HCT116 (cell line): ENCODE results near the gene ALX4. TPM values are rescaled to one million over a fixed set of nuclear protein-coding genes. Genes with fewer than 3 reads are reported as not detected.

Experiments used
- ATAC-seq: fragments of 200-7000 bp; cut with Tn5 transposase; 2 replicates; pipeline ENCODE4 v1.9.1; 2020; ENCODE audit warnings: mild to moderate bottlenecking, moderate library complexity
- BruUV-seq: library from RNA; stranded (reverse); fragments of 400-500 nt; replicated peaks from 2 replicates; lab custom pipeline; 2021; lab: Mats Ljungman, UMichigan
- CTCF ChIA-PET: fragments of 300-600 bp; sonication (Branson Sonifier 250); formaldehyde crosslinking; loops from one replicate; lab custom pipeline; 2021; ENCODE audit warnings: antibody characterized with exemption; lab: Charles Lee
- POLR2A ChIA-PET: fragments of 300-600, 350-600 bp; sonication (Branson Sonifier 250); formaldehyde crosslinking; loops from one replicate; lab custom pipeline; 2021; ENCODE audit warnings: antibody characterized with exemption; lab: Charles Lee
- RAD21 ChIA-PET, 2 experiments: fragments of 300-600 bp; sonication (Branson Sonifier 250); formaldehyde crosslinking; loops; one replicate each; lab custom pipeline; 2023; ENCODE audit warnings: low total read pairs in 2 of 2; ENCODE audit not compliant: uncharacterized antibody in 2 of 2, unreplicated experiment in 2 of 2, low non-redundant PET in 1 of 2; lab: Charles Lee
- DNase-seq: peaks from one replicate; pipeline ENCODE4 v3.0.0-alpha.2; 2010; ENCODE audit warnings: low read depth, low spot score
- H2AFZ ChIP-seq: fragments of 200-600 bp; shearing (Covaris generic), sonication (generic); 2 replicates; pipeline ENCODE4 v1.6.1; 2017; ENCODE audit warnings: low read depth, mixed run types, mixed read lengths, antibody characterized with exemption, low read length; ENCODE audit not compliant: poor library complexity, severe bottlenecking
- H3K27ac ChIP-seq: 2 replicates; pipeline ENCODE4 v1.5.1; 2012; ENCODE audit warnings: low read depth, low read length
- H3K27me3 ChIP-seq: fragments of 200-600 bp; sonication (generic); 2 replicates; pipeline ENCODE4 v1.6.1; 2016; ENCODE audit warnings: mixed run types, low read length, mixed read lengths; ENCODE audit not compliant: insufficient read depth
- H3K36me3 ChIP-seq, 2 experiments: fragments of 200-500 bp in 1 of 2; fragments of 200-600 bp in 1 of 2; sonication (Bioruptor generic) in 1 of 2; sonication (generic) in 1 of 2; 2 replicates each; pipeline versions ENCODE4 v1.5.1 to v1.6.1; 2014 to 2016; ENCODE audit warnings: low read length in 2 of 2, inconsistent platforms in 1 of 2, mixed read lengths in 1 of 2, mixed run types in 1 of 2; ENCODE audit not compliant: insufficient read depth in 2 of 2, control insufficient read depth in 1 of 2
- H3K4me1 ChIP-seq, 2 experiments: fragments of 200-600 bp in 1 of 2; sonication (generic) in 1 of 2; 2 replicates each; pipeline versions ENCODE4 v1.5.1 to v1.6.1; 2012 to 2017; ENCODE audit warnings: low read length in 2 of 2, inconsistent platforms in 1 of 2, mild to moderate bottlenecking in 1 of 2, mixed read lengths in 1 of 2, mixed run types in 1 of 2, moderate library complexity in 1 of 2; ENCODE audit not compliant: insufficient read depth in 2 of 2, control insufficient read depth in 1 of 2
- H3K4me2 ChIP-seq: fragments of 200-600 bp; sonication (generic); 2 replicates; pipeline ENCODE4 v1.6.1; 2017; ENCODE audit warnings: mixed run types, low read length, mixed read lengths
- H3K4me3 ChIP-seq, 2 experiments: fragments of 200-600 bp in 1 of 2; sonication (generic) in 1 of 2; replicated peaks in 1 of 2; 2 replicates each; pipeline ENCODE4 v1.5.1; 2011 to 2016; ENCODE audit warnings: low read length in 2 of 2, control low read depth in 1 of 2, low read depth in 1 of 2, mild to moderate bottlenecking in 1 of 2, mixed read lengths in 1 of 2, mixed run types in 1 of 2
- H3K79me2 ChIP-seq: fragments of 200-600 bp; sonication (generic); 2 replicates; pipeline ENCODE4 v1.6.1; 2017; ENCODE audit warnings: mild to moderate bottlenecking, mixed run types, low read length, moderate library complexity, mixed read lengths; ENCODE audit not compliant: insufficient read depth
- H3K9ac ChIP-seq: fragments of 200-600 bp; sonication (generic); 2 replicates; pipeline ENCODE4 v1.6.1; 2016; ENCODE audit warnings: low read length, mixed read lengths
- H3K9me2 ChIP-seq: fragments of 200-600 bp; sonication (generic), shearing (Covaris generic); 2 replicates; pipeline ENCODE4 v1.6.1; 2017; ENCODE audit warnings: mixed run types, mild to moderate bottlenecking, moderate library complexity; ENCODE audit not compliant: insufficient read depth
- H3K9me3 ChIP-seq, 2 experiments: fragments of 200-500 bp in 1 of 2; fragments of 200-600 bp in 1 of 2; sonication (Bioruptor generic) in 1 of 2; sonication (generic) in 1 of 2; 2 replicates each; pipeline ENCODE4 v1.6.1; 2014 to 2017; ENCODE audit warnings: low read length in 2 of 2, mixed read lengths in 2 of 2, inconsistent platforms in 1 of 2, low read depth in 1 of 2, mild to moderate bottlenecking in 1 of 2, mixed run types in 1 of 2, moderate library complexity in 1 of 2; ENCODE audit not compliant: control insufficient read depth in 1 of 2, insufficient read depth in 1 of 2
- H4K20me1 ChIP-seq: fragments of 200-600 bp; sonication (generic), shearing (Covaris generic); 2 replicates; pipeline ENCODE4 v1.6.1; 2017; ENCODE audit warnings: mixed run types, mild to moderate bottlenecking, moderate library complexity; ENCODE audit not compliant: insufficient read depth
- CBX3 ChIP-seq: IDR thresholded peaks from 2 replicates; pipeline ENCODE4 v1.6.1; 2012; ENCODE audit warnings: low read depth
- CEBPB ChIP-seq: IDR thresholded peaks from 2 replicates; pipeline ENCODE4 v1.6.1; 2012; ENCODE audit warnings: low read depth
- CTCF ChIP-seq, 3 experiments: fragments of 200-600 bp in 1 of 3; sonication (generic) in 1 of 3; IDR thresholded peaks in 2 of 3; conservative IDR thresholded peaks in 1 of 3; 2 replicates each; pipeline ENCODE4 v1.5.1; 2012 to 2017; ENCODE audit warnings: low read depth in 2 of 3, low read length in 2 of 3, antibody characterized with exemption in 1 of 3, borderline replicate concordance in 1 of 3, control low read depth in 1 of 3, mild to moderate bottlenecking in 1 of 3, mixed read lengths in 1 of 3, mixed run types in 1 of 3, moderate library complexity in 1 of 3; ENCODE audit not compliant: insufficient read depth in 1 of 3
- EZH2 ChIP-seq: fragments of 200-600 bp; sonication (generic); IDR thresholded peaks from 2 replicates; pipeline ENCODE4 v1.6.1; 2017; ENCODE audit warnings: antibody characterized with exemption, mixed run types
- EZH2phosphoT487 ChIP-seq: fragments of 200-600 bp; IDR thresholded peaks from 2 replicates; pipeline ENCODE4 v1.6.1; 2018; ENCODE audit warnings: antibody characterized with exemption, borderline replicate concordance
- FOSL1 ChIP-seq: IDR thresholded peaks from 2 replicates; pipeline ENCODE4 v1.6.1; 2012; ENCODE audit warnings: low read depth
- JUND ChIP-seq: IDR thresholded peaks from 2 replicates; pipeline ENCODE4 v1.6.1; 2012
- MAX ChIP-seq: IDR thresholded peaks from 2 replicates; pipeline ENCODE4 v1.6.1; 2012
- POLR2A ChIP-seq: IDR thresholded peaks from 2 replicates; pipeline ENCODE4 v1.7.0; 2011; ENCODE audit warnings: borderline replicate concordance; ENCODE audit not compliant: insufficient read depth, insufficient read length; ENCODE audit errors: extremely low read depth
- SIN3A ChIP-seq: IDR thresholded peaks from 2 replicates; pipeline ENCODE4 v1.6.1; 2012; ENCODE audit warnings: low read depth
- TCF7L2 ChIP-seq: IDR thresholded peaks from 2 replicates; pipeline ENCODE4 v1.7.0; 2011; ENCODE audit warnings: borderline replicate concordance, inconsistent platforms; ENCODE audit not compliant: insufficient read depth, insufficient read length; ENCODE audit errors: extremely low read depth
- YY1 ChIP-seq: IDR thresholded peaks from 2 replicates; pipeline ENCODE4 v1.6.1; 2011; ENCODE audit warnings: low read length, low read depth, moderate library complexity, mild to moderate bottlenecking; ENCODE audit not compliant: insufficient replicate concordance; ENCODE audit errors: extremely low read depth
- ZFX ChIP-seq: fragments of 450-650 bp; IDR thresholded peaks from 2 replicates; pipeline ENCODE4 v1.6.1; 2017
- ZNF274 ChIP-seq: fragments of 200-500 bp; sonication (Bioruptor generic); IDR thresholded peaks from 2 replicates; pipeline ENCODE4 v1.6.1; 2014; ENCODE audit warnings: mild to moderate bottlenecking, low read depth, low read length, inconsistent platforms
- intact Hi-C: fragments of 100-400 bp; cut with micrococcal nuclease; formaldehyde crosslinking; loops from 2 replicates; pipeline ENCODE4 v1.10.0; 2022
- total RNA-seq: library from RNA; stranded (reverse); gene quantifications from one replicate; pipeline ENCODE4 v1.2.1, GENCODE V29; 2021; ENCODE audit not compliant: unreplicated experiment

ALX4 gene
- total RNA-seq, 1 experiment from 2014 or later, result not detected

DNA sequence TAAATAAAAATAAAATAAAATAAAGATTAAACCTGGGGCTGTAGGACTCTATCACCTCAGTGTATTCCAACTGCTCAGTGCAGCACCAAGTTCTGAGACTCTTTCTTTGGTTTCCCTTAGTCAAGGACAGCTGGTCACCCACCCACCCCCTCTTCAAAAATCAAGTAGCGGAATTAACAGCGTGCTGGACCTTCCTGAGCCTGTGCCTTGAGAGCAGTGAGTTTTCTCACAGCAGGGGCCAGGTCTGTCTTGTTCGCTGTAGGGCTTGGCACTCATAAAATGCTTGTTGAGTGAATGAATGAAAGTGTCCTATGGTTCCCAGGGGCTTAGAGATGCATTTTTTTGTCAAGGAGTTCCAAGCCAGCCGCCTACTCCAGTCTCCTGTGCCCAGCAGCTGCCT lies 2.9 kb upstream of the ALX4 start:
- H3K27ac ChIP-seq, result no peak overlapping the region

More for the DNA sequence above, 2.9 kb upstream of the ALX4 start:
- no peak overlapping the region for H2AFZ ChIP-seq
- no peaks in the 10 kb centered on the region for H3K9me2 ChIP-seq
- no peak overlapping the region for H3K9ac ChIP-seq
- POLR2A ChIA-PET, result no interaction called here
- CTCF ChIA-PET, result no interaction called here
- peaks cover 21% of the 10 kb centered on the region; the same call in 1 of the 2 replicates for H3K27me3 ChIP-seq
- intact Hi-C loops, result no loop called here
- no peaks in the 10 kb centered on the region for H3K4me1 ChIP-seq
- RAD21 ChIA-PET, result no interaction called here
- ATAC-seq (no peak), DNase-seq (no peak)
- H3K9me3 ChIP-seq, result no peaks in the 10 kb centered on the region
- H3K4me2 ChIP-seq, result no peak overlapping the region
- H3K4me3 ChIP-seq, result no peak overlapping the region
- TF ChIP-seq CTCF (IDR thresholded peaks at IDR 0.05 in 2 of 3, conservative IDR thresholded peaks at IDR 0.05 in 1 of 3; ENCODE audit: borderline replicate concordance in 1 of 3, insufficient read depth in 1 of 3, low read depth in 2 of 3, low read length in 2 of 3) (no peak), ZNF274 (no peak), FOSL1 (no peak), EZH2 (no peak), ZFX (no peak), JUND (no peak), EZH2phosphoT487 (no peak), YY1 (no peak), MAX (no peak), TCF7L2 (no peak), POLR2A (no peak), CEBPB (no peak), CBX3 (no peak), SIN3A (no peak)
- no peaks in the 10 kb centered on the region for H3K36me3 ChIP-seq
- no TSS peak for BruUV-seq
- H4K20me1 ChIP-seq, result no peaks in the 10 kb centered on the region
- H3K79me2 ChIP-seq, result no peaks in the 10 kb centered on the region
